Duodenal mucosa (tissue), 2 donors: Measurements from ENCODE around the gene VAV2.

Experiments
- H3K27ac ChIP-seq: one replicate; pipeline ENCODE4 v1.7.0; 2013; ENCODE audit warnings: low read depth, low read length
- H3K27me3 ChIP-seq, 2 donors: one replicate each; pipeline ENCODE4 v1.7.0; 2013; ENCODE audit warnings: low read length in 2 of 2, control low read depth in 1 of 2; ENCODE audit not compliant: insufficient read depth in 2 of 2, control insufficient read depth in 1 of 2
- H3K36me3 ChIP-seq, 2 donors: one replicate each; pipeline ENCODE4 v1.7.0; 2013; ENCODE audit warnings: low read length in 2 of 2, control low read depth in 1 of 2; ENCODE audit not compliant: insufficient read depth in 2 of 2, control insufficient read depth in 1 of 2
- H3K4me1 ChIP-seq, 2 donors: one replicate each; pipeline ENCODE4 v1.7.0; 2013; ENCODE audit warnings: low read length in 2 of 2, control low read depth in 1 of 2; ENCODE audit not compliant: insufficient read depth in 2 of 2, control insufficient read depth in 1 of 2
- H3K4me3 ChIP-seq, 2 donors: one replicate each; pipeline ENCODE4 v1.7.0; 2013; ENCODE audit warnings: low read length in 2 of 2, low read depth in 1 of 2
- H3K9ac ChIP-seq, 2 donors: one replicate each; pipeline ENCODE4 v1.7.0; 2013; ENCODE audit warnings: low read length in 2 of 2, low read depth in 1 of 2
- H3K9me3 ChIP-seq, 2 donors: one replicate each; pipeline ENCODE4 v1.7.0; 2013; ENCODE audit warnings: low read length in 2 of 2, control low read depth in 1 of 2; ENCODE audit not compliant: control insufficient read depth in 1 of 2

The VAV2 gene

GRCh38 chr9:133943781-133944745 lies 48.1 kb downstream of the VAV2 start:
- H3K9me3 ChIP-seq, result no peaks in the 10 kb centered on the region
- peaks cover 0 to 9% of the 10 kb centered on the region in 2 donors for H3K36me3 ChIP-seq
- H3K9ac ChIP-seq, result no peak overlapping the region
- H3K27ac ChIP-seq, result peak overlapping the region; percentile 10
- no peaks in the 10 kb centered on the region for H3K27me3 ChIP-seq
- no peak overlapping the region for H3K4me3 ChIP-seq
- H3K4me1 ChIP-seq, result peaks cover 5 to 10% of the 10 kb centered on the region in 2 donors

- Histone ChIP-seq H3K9me3 (no peaks in the 10 kb centered on the region), H3K4me1 (peaks cover 5 to 10% of the 10 kb centered on the region in 2 donors), H3K9ac (no peak overlapping the region), H3K27me3 (no peaks in the 10 kb centered on the region), H3K27ac (no peak overlapping the region), H3K36me3 (peaks cover 0 to 5% of the 10 kb centered on the region in 2 donors), H3K4me3 (no peak overlapping the region)
These were observed 48.9 kb downstream of the VAV2 start for GRCh38 chr9:133943036-133943780.

GRCh38 chr9:133942206-133942975 lies 49.7 kb downstream of the VAV2 start:
- Histone ChIP-seq H3K9ac (no peak overlapping the region), H3K9me3 (no peaks in the 10 kb centered on the region), H3K4me3 (no peak overlapping the region), H3K4me1 (peaks cover 5 to 11% of the 10 kb centered on the region in 2 donors), H3K27me3 (no peaks in the 10 kb centered on the region), H3K36me3 (peaks cover 0 to 6% of the 10 kb centered on the region in 2 donors), H3K27ac (no peak overlapping the region)

GRCh38 chr9:133939845-133940244 lies 52.3 kb downstream of the VAV2 start:
- Histone ChIP-seq H3K9me3 (no peaks in the 10 kb centered on the region), H3K27ac (no peak overlapping the region), H3K4me1 (peaks cover 22 to 26% of the 10 kb centered on the region in 2 donors), H3K9ac (no peak overlapping the region), H3K36me3 (peaks cover 0 to 11% of the 10 kb centered on the region in 2 donors), H3K4me3 (no peak overlapping the region), H3K27me3 (no peaks in the 10 kb centered on the region)

GRCh38 chr9:133939171-133939785 lies 52.8 kb downstream of the VAV2 start:
- peaks cover 27 to 31% of the 10 kb centered on the region in 2 donors for H3K4me1 ChIP-seq
- no peaks in the 10 kb centered on the region for H3K9me3 ChIP-seq
- no peaks in the 10 kb centered on the region for H3K27me3 ChIP-seq
- H3K36me3 ChIP-seq, result peaks cover 0 to 7% of the 10 kb centered on the region in 2 donors
- no peak overlapping the region for H3K4me3 ChIP-seq
- no peak overlapping the region for H3K9ac ChIP-seq
- H3K27ac ChIP-seq, result no peak overlapping the region

GRCh38 chr9:133938753-133939152 lies 53.4 kb downstream of the VAV2 start:
- H3K4me3 ChIP-seq, result no peak overlapping the region
- peaks cover 28 to 33% of the 10 kb centered on the region in 2 donors for H3K4me1 ChIP-seq
- H3K9me3 ChIP-seq, result no peaks in the 10 kb centered on the region
- no peaks in the 10 kb centered on the region for H3K27me3 ChIP-seq
- H3K36me3 ChIP-seq, result peaks cover 0 to 6% of the 10 kb centered on the region in 2 donors
- H3K9ac ChIP-seq, result no peak overlapping the region
- no peak overlapping the region for H3K27ac ChIP-seq

GRCh38 chr9:133938086-133938485 lies 54.0 kb downstream of the VAV2 start:
- H3K9me3 ChIP-seq, result no peaks in the 10 kb centered on the region
- no peaks in the 10 kb centered on the region for H3K27me3 ChIP-seq
- H3K9ac ChIP-seq, result no peak overlapping the region
- peaks cover 28 to 33% of the 10 kb centered on the region in 2 donors for H3K4me1 ChIP-seq
- H3K4me3 ChIP-seq, result no peak overlapping the region
- peaks cover 0 to 6% of the 10 kb centered on the region in 2 donors for H3K36me3 ChIP-seq
- no peak overlapping the region for H3K27ac ChIP-seq

GRCh38 chr9:133937120-133937519 lies 55.0 kb downstream of the VAV2 start:
- Histone ChIP-seq H3K9me3 (no peaks in the 10 kb centered on the region), H3K27me3 (no peaks in the 10 kb centered on the region), H3K36me3 (peaks cover 0 to 6% of the 10 kb centered on the region in 2 donors), H3K27ac (no peak overlapping the region), H3K4me3 (peak overlapping the region; percentile 0 to 8), H3K9ac (peak overlapping the region in 1 of 2 donors; percentile 49), H3K4me1 (peaks cover 37 to 40% of the 10 kb centered on the region in 2 donors)

- Histone ChIP-seq H3K4me3 (peak overlapping the region; percentile 26 to 36), H3K9ac (peak overlapping the region; percentile 54 to 60), H3K27ac (peak overlapping the region; percentile 89), H3K36me3 (peaks cover 0 to 6% of the 10 kb centered on the region in 2 donors), H3K9me3 (no peaks in the 10 kb centered on the region), H3K4me1 (peaks cover 43 to 44% of the 10 kb centered on the region in 2 donors), H3K27me3 (no peaks in the 10 kb centered on the region)
These were observed 56.7 kb downstream of the VAV2 start for GRCh38 chr9:133935328-133936005.
